Cardiac muscle cell (in vitro differentiated cells and primary cell): ENCODE results near the gene PHLDB3. TPM values are rescaled to one million over a fixed set of nuclear protein-coding genes. Genes with fewer than 3 reads are reported as not detected.
"Not testable (repeated sequence)": the region's sequence is repeated elsewhere in the genome, so short reads cannot be mapped to it uniquely, and the experiment has no call there.

Experiments used
- DNase-seq, 2 donors: peaks; one replicate each; pipeline versions ENCODE4 v3.0.0 to v3.0.0-alpha.2; 2010 to 2017; ENCODE audit warnings: low read depth in 1 of 2, low spot score in 1 of 2
- H3K27ac ChIP-seq: fragments of 200-600 bp; sonication (generic); 2 replicates; pipeline ENCODE4 v1.5.1; 2016
- H3K27me3 ChIP-seq: fragments of 200-600 bp; sonication (generic); 2 replicates; pipeline ENCODE4 v1.6.0; 2016; ENCODE audit warnings: control low read depth
- H3K36me3 ChIP-seq: fragments of 200-600 bp; sonication (generic); 2 replicates; pipeline ENCODE4 v1.5.1; 2016; ENCODE audit warnings: control low read depth
- H3K4me1 ChIP-seq: fragments of 200-600 bp; sonication (generic); 2 replicates; pipeline ENCODE4 v1.8.1; 2017; ENCODE audit warnings: low read depth, mild to moderate bottlenecking, mixed run types
- H3K4me3 ChIP-seq: fragments of 200-600 bp; sonication (generic); 2 replicates; pipeline ENCODE4 v1.5.1; 2016; ENCODE audit warnings: mild to moderate bottlenecking
- H3K9me3 ChIP-seq: fragments of 200-600 bp; sonication (generic); 2 replicates; pipeline ENCODE4 v1.5.1; 2017; ENCODE audit warnings: low read depth, mild to moderate bottlenecking, control low read depth
- CTCF ChIP-seq: IDR thresholded peaks from 2 replicates; pipeline ENCODE4 v1.5.1; 2012; ENCODE audit warnings: low read depth, mild to moderate bottlenecking, low read length
- polyA plus RNA-seq: library from polyadenylated mRNA; unstranded; fragments of >200 nt; fragmentation: Nextera tagmentation; extraction: Ambion mirVana; gene quantifications from 2 replicates; pipeline ENCODE4 v1.2.1, GENCODE V29; 2016
- total RNA-seq: library from RNA; depleted of rRNA; stranded (reverse); fragments of >200 nt; gene quantifications from 2 replicates; pipeline ENCODE4 v1.2.3, GENCODE V29; 2016

PHLDB3 gene
- total and polyA plus RNA-seq, 2 experiments from 2014 or later, result 11.2 to 45.9 TPM

DNA sequence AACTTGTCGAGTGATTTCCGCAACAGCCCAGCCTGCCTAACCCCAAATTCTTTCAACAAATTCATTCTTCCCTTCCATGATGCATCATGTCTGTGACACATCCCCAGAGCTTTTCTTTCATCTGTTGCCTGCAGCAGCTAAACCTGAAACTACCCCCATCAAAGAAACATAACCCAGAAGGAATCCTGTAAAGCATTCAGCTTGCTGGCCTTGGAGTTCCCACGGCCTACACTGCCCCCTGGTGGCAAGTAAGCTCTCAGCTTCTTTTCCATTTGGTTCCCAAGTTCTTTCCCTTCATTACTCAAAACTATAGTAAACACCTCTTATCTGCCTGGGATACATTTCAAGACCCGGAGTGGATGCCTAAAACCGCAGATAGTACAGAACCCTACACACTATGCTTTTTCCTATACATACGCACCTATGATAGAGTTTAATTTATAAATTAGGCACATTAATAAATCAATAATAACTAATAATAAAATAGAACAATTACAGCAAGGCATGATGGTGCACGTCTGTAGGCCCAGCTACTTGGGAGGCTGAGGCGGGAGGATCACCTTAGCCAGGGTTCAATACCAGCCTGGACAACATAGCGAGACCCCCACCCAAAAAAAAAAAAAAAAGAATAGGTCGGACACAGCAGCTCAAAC lies 15.0 kb upstream of the PHLDB3 start:
- no peak overlapping the region for H3K27ac ChIP-seq
- peak; percentile 90 to 93 for DNase-seq

GRCh38 chr19:43518051-43518450 lies 13.5 kb upstream of the PHLDB3 start:
- no peak for TF ChIP-seq CTCF
- Histone ChIP-seq H3K27me3 (no peaks in the 10 kb centered on the region), H3K4me3 (no peak overlapping the region), H3K27ac (no peak overlapping the region), H3K4me1 (no peaks in the 10 kb centered on the region), H3K9me3 (no peaks in the 10 kb centered on the region), H3K36me3 (no peaks in the 10 kb centered on the region)
- no peak for DNase-seq

More for the DNA sequence above, 15.0 kb upstream of the PHLDB3 start:
- Histone ChIP-seq H3K36me3 (no peaks in the 10 kb centered on the region), H3K4me1 (no peaks in the 10 kb centered on the region), H3K9me3 (no peaks in the 10 kb centered on the region), H3K4me3 (no peak overlapping the region), H3K27me3 (no peaks in the 10 kb centered on the region)
- TF ChIP-seq CTCF, result peak; percentile 81

DNA sequence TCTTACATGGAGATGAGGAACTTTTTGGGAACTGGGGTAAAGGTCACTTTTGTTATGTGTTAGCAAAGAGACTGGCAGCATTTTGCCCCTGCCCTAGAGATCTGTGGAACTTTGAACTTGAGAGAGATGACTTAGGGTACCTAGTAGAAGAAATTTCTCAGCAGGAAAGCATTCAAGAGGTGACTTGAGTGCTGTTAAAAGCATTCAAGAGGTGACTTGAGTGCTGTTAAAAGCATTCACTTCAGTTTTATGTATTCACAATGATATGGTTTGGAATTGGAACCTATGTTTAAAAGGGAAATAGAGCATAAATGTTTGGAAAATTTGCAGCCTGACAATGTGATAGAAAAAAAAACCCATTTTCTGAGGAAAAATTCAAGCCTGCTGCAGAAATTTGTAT lies 7.9 kb upstream of the PHLDB3 start:
- H3K27ac ChIP-seq, H3K4me1 ChIP-seq, H3K27me3 ChIP-seq, H3K36me3 ChIP-seq, H3K4me3 ChIP-seq, DNase-seq, H3K9me3 ChIP-seq: not testable (repeated sequence)

- no peak for DNase-seq
- Histone ChIP-seq H3K27ac (no peak overlapping the region), H3K9me3 (no peaks in the 10 kb centered on the region), H3K4me3 (no peak overlapping the region), H3K36me3 (no peaks in the 10 kb centered on the region), H3K4me1 (no peaks in the 10 kb centered on the region), H3K27me3 (no peaks in the 10 kb centered on the region)
- no peak for TF ChIP-seq CTCF
Measured at GRCh38 chr19:43511324-43511723, 6.8 kb upstream of the PHLDB3 start.

GRCh38 chr19:43510713-43511112 lies 6.2 kb upstream of the PHLDB3 start:
- H3K4me3 ChIP-seq, result no peak overlapping the region
- H3K27me3 ChIP-seq, result no peaks in the 10 kb centered on the region
- no peaks in the 10 kb centered on the region for H3K9me3 ChIP-seq
- no peak for TF ChIP-seq CTCF
- no peaks in the 10 kb centered on the region for H3K36me3 ChIP-seq
- no peak overlapping the region for H3K27ac ChIP-seq
- no peak for DNase-seq
- no peaks in the 10 kb centered on the region for H3K4me1 ChIP-seq

DNA sequence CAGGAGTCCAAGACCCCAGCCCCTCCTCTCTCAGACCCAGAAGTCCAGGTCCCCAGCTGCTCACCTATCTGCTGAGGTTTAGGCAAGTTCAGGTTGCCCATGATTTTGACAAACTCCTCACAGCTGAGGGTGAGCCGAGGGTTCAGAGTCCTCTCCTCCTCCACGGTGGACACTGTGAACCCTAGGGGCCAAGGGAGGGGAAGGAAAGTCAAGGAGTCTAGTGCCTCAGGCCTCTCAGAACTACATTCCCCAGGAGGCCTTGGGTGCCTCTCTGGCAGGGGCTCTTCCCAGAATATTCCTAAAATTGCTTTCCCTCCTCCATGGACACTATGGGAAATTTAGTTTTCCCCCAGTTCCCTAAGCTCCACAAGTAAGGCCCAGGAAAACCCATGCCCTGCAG lies 3.3 kb upstream of the PHLDB3 start:
- Histone ChIP-seq H3K4me3 (no peak overlapping the region), H3K9me3 (no peaks in the 10 kb centered on the region), H3K4me1 (no peaks in the 10 kb centered on the region), H3K27me3 (no peaks in the 10 kb centered on the region), H3K36me3 (no peaks in the 10 kb centered on the region), H3K27ac (no peak overlapping the region)
- no peak for DNase-seq
- TF ChIP-seq CTCF, result no peak
